ENCODE measurements around the gene FZR1. TPM values are rescaled to one million over a fixed set of nuclear protein-coding genes. Genes with fewer than 3 reads are reported as not detected.

FZR1 gene
- total and polyA plus RNA-seq, 9 donors, result 3.9 to 54.9 (median 44.6) TPM

DNA sequence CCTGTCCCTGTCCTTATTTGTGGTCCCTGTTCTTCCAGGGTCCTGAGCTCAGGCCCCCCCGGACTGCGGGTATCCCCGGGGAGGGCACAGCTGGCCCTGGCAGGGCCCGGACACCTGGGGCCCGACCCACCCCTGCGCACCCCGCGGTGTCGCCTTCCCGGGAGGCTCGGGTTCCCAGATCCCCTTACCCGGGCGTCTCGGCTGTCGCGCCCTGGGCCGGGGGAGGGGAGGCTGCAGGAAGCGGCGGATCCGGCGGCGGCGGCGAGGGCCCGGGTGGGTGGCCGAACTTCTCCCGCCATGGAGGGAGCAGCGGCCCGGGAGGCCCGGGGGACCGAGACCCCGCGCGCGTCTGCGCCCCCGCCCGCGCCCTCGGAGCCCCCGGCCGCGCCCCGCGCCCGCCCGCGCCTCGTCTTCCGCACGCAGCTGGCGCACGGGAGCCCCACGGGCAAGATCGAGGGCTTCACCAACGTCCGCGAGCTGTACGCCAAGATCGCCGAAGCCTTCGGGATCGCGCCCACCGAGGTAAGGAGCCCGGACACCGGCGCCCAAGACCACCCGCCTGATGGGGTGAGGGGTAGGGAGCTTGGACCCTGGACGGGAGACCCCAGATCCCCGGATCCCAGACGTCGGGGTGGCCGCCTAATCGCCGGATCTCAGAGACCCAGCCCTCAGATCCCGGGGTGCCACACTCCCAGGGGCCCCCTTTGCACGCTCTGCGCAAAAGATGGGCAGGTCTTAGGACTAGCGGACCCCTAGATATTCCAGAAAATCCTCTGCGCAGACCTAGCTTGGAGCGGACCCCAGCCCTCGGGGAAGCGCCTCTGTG is 79.4 kb downstream of the FZR1 start, which contains the start of gene GIPC3:
Gene GIPC3, plus strand, starts transcription at position 178 of the 826 bp plus-strand sequence. Its CDS starts 120 bp downstream, at position 298.
- intact Hi-C loops (cut with DNase I), result no loop called here
- no peaks in the 10 kb centered on the region for H3K27me3 ChIP-seq
- DNase-seq, result no peak
- WGBS, 3 donors, result 3 to 9% (median 8%) methylated on average over 24 to 84 of the region's 84 CpGs
- no peak within 1 kb of the TSS for H3K4me3 ChIP-seq
- no peaks in the 10 kb centered on the region for H3K9me3 ChIP-seq
- no peaks in the 10 kb centered on the region for H3K36me3 ChIP-seq
- no peak within 1 kb of the TSS for H3K27ac ChIP-seq
- TF ChIP-seq POLR2A (IDR thresholded peaks at IDR 0.05) (no peak), EP300 (IDR thresholded peaks at IDR 0.05) (no peak)
- TF ChIP-seq, protein P1, sequence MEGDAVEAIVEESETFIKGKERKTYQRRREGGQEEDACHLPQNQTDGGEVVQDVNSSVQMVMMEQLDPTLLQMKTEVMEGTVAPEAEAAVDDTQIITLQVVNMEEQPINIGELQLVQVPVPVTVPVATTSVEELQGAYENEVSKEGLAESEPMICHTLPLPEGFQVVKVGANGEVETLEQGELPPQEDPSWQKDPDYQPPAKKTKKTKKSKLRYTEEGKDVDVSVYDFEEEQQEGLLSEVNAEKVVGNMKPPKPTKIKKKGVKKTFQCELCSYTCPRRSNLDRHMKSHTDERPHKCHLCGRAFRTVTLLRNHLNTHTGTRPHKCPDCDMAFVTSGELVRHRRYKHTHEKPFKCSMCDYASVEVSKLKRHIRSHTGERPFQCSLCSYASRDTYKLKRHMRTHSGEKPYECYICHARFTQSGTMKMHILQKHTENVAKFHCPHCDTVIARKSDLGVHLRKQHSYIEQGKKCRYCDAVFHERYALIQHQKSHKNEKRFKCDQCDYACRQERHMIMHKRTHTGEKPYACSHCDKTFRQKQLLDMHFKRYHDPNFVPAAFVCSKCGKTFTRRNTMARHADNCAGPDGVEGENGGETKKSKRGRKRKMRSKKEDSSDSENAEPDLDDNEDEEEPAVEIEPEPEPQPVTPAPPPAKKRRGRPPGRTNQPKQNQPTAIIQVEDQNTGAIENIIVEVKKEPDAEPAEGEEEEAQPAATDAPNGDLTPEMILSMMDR (IDR thresholded peaks at IDR 0.05), result no peak
- H3K4me1 ChIP-seq (ENCODE audit: insufficient read depth), result no peaks in the 10 kb centered on the region

- H3K4me1 ChIP-seq (ENCODE audit: insufficient read depth), result no peaks in the 10 kb centered on the region
- 11 to 26% (median 18%) methylated on average over 7 to 16 of the region's 16 CpGs for WGBS, 3 donors
- TF ChIP-seq POLR2A (IDR thresholded peaks at IDR 0.05) (no peak), EP300 (IDR thresholded peaks at IDR 0.05) (no peak)
- TF ChIP-seq, protein P1 (IDR thresholded peaks at IDR 0.05), result peak in 1 of 3 donors; percentile 24
- intact Hi-C loops (cut with DNase I), result no loop called here
- no peak overlapping the region for H3K27ac ChIP-seq
- no peak overlapping the region for H3K4me3 ChIP-seq
- H3K9me3 ChIP-seq, result no peaks in the 10 kb centered on the region
- H3K36me3 ChIP-seq, result no peaks in the 10 kb centered on the region
- DNase-seq, result no peak
- no peaks in the 10 kb centered on the region for H3K27me3 ChIP-seq
Observed at GRCh38 chr19:3586127-3586626, 80.1 kb downstream of the FZR1 start.

DNA sequence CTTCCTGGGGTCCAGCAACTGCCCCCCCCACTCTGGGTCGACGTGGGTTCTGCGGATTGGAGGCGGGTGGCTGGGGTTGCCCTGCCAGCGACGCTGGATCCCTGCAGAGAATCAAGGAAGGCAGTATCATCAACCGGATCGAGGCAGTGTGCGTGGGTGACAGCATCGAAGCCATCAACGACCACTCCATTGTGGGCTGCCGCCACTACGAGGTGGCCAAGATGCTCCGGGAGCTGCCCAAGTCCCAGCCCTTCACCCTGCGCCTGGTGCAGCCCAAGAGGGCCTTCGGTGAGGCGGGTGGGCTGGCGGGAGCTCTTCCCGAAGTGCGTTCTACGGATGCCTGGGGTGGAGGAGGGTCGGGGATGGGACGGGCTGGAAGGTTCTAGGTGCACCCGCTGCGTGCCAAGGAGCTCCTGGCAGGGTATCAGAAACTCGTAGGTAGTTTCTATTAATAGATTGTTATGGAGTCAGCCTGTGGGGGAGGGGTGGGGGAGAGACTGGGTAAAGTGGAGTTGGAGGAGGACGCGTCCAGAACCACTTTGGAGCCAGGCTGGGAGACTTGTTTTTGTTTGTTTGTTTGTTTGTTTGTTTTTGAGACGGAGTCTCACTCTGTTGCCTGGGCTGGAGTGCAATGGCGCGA is 80.7 kb downstream of the FZR1 start:
- intact Hi-C loops (cut with DNase I), result no loop called here
- no peaks in the 10 kb centered on the region for H3K27me3 ChIP-seq
- no peaks in the 10 kb centered on the region for H3K4me1 ChIP-seq (ENCODE audit: insufficient read depth)
- no peaks in the 10 kb centered on the region for H3K9me3 ChIP-seq
- no peaks in the 10 kb centered on the region for H3K36me3 ChIP-seq
- no peak overlapping the region for H3K4me3 ChIP-seq
- H3K27ac ChIP-seq, result no peak overlapping the region
- TF ChIP-seq EP300 (IDR thresholded peaks at IDR 0.05), result no peak
- TF ChIP-seq POLR2A (IDR thresholded peaks at IDR 0.05), result no peak
- TF ChIP-seq, protein P1 (IDR thresholded peaks at IDR 0.05), result no peak
- WGBS, 3 donors, result 46 to 62% (median 62%) methylated on average over 13 to 31 of the region's 31 CpGs
- no peak for DNase-seq

Small RNA genes lying within 50 kb of the gene (small RNA-seq; reads per million reads assigned to genes)
- gene AC005786.1 (not detected), gene RF00212 (not detected)

Other genes starting within 250 kb of the FZR1 start
- gene NFIC, start 139.7 kb upstream of the FZR1 start, total RNA-seq, result 100 to 1,000 TPM in 5 of 7 donors, 10 to 100 TPM in 2; 62.0 to 345 (median 283) TPM
- 10 to 100 TPM; 31.9 to 71.1 TPM for gene NFIC, start 139.7 kb upstream of the FZR1 start, polyA plus RNA-seq
- 1 to 10 TPM in 2 of 7 donors, under 1 TPM in 2, not detected in 3; 0.30 to 2.6 (median 1.5) TPM for gene SMIM24, start 25.8 kb upstream of the FZR1 start, total RNA-seq
- 1 to 10 TPM in 1 of 2 donors, under 1 TPM in 1; 0.10 to 1.2 TPM for gene SMIM24, start 25.8 kb upstream of the FZR1 start, polyA plus RNA-seq
- gene SMIM44, start 22.9 kb upstream of the FZR1 start, total RNA-seq, result under 1 TPM in 1 of 7 donors, not detected in 6; 0.92 TPM
- not detected for gene SMIM44, start 22.9 kb upstream of the FZR1 start, polyA plus RNA-seq
- gene DOHH, start 5.6 kb upstream of the FZR1 start, total RNA-seq, result 10 to 100 TPM in 3 of 7 donors, 1 to 10 TPM in 4; 7.1 to 14.5 (median 8.0) TPM
- gene DOHH, start 5.6 kb upstream of the FZR1 start, polyA plus RNA-seq, result 1 to 10 TPM in 1 of 2 donors, not detected in 1; 9.1 TPM
- 1 to 10 TPM in 6 of 7 donors, not detected in 1; 1.2 to 5.6 (median 3.8) TPM for gene TEKTIP1, start 32.9 kb downstream of the FZR1 start, total RNA-seq
- under 1 TPM in 1 of 2 donors, not detected in 1; 0.54 TPM for gene TEKTIP1, start 32.9 kb downstream of the FZR1 start, polyA plus RNA-seq
- gene MFSD12, start 51.3 kb downstream of the FZR1 start, total RNA-seq, result 100 to 1,000 TPM in 1 of 7 donors, 10 to 100 TPM in 6; 19.2 to 104 (median 36.9) TPM
- 10 to 100 TPM; 17.4 to 21.1 TPM for gene MFSD12, start 51.3 kb downstream of the FZR1 start, polyA plus RNA-seq
- 100 to 1,000 TPM in 1 of 7 donors, 10 to 100 TPM in 6; 44.5 to 109 (median 60.3) TPM for gene HMG20B, start 66.6 kb downstream of the FZR1 start, total RNA-seq
- gene HMG20B, start 66.6 kb downstream of the FZR1 start, polyA plus RNA-seq, result 10 to 100 TPM; 33.2 to 71.0 TPM
- gene GIPC3, start 79.2 kb downstream of the FZR1 start, total RNA-seq, result under 1 TPM; 0.11 to 0.66 (median 0.35) TPM
- 1 to 10 TPM in 1 of 2 donors, under 1 TPM in 1; 0.52 to 3.3 TPM for gene GIPC3, start 79.2 kb downstream of the FZR1 start, polyA plus RNA-seq
- 1 to 10 TPM; 1.1 to 3.7 (median 1.8) TPM for gene TBXA2R, start 100.6 kb downstream of the FZR1 start, total RNA-seq
- 1 to 10 TPM; 1.3 to 1.5 TPM for gene TBXA2R, start 100.6 kb downstream of the FZR1 start, polyA plus RNA-seq
- gene CACTIN, start 120.5 kb downstream of the FZR1 start, total RNA-seq, result 10 to 100 TPM; 19.2 to 39.1 (median 34.3) TPM
- 10 to 100 TPM in 1 of 2 donors, 1 to 10 TPM in 1; 2.7 to 28.8 TPM for gene CACTIN, start 120.5 kb downstream of the FZR1 start, polyA plus RNA-seq
- gene PIP5K1C, start 194.2 kb downstream of the FZR1 start, total RNA-seq, result 10 to 100 TPM; 11.3 to 41.7 (median 32.9) TPM
- 10 to 100 TPM in 1 of 2 donors, 1 to 10 TPM in 1; 6.0 to 23.3 TPM for gene PIP5K1C, start 194.2 kb downstream of the FZR1 start, polyA plus RNA-seq
- 10 to 100 TPM in 1 of 7 donors, 1 to 10 TPM in 3, under 1 TPM in 2, not detected in 1; 0.18 to 24.4 (median 3.0) TPM for gene TJP3, start 202.1 kb downstream of the FZR1 start, total RNA-seq
- under 1 TPM in 1 of 2 donors, not detected in 1; 0.46 TPM for gene TJP3, start 202.1 kb downstream of the FZR1 start, polyA plus RNA-seq

Data from ovary (tissue), 9 donors.